Activated effector memory CD4-positive, alpha-beta T cell treated with anti-CD3 and anti-CD28 coated beads, Interleukin-2, amount 50 U/mL, for 16 hours (primary cell): Measurements from ENCODE around the gene MFRP.

Experiments
- DNase-seq: peaks from one replicate; pipeline ENCODE4 v3.0.0-alpha.2; 2020

Gene MFRP

GRCh38 chr11:119316729-119317591 lies 29.5 kb downstream of the MFRP start, which contains the start of gene MCAM:
TSS of gene MCAM (minus strand) at chr11:119317130. CDS start at chr11:119317101, 29 bp downstream.
- DNase-seq: no peak

GRCh38 chr11:119316016-119316728 lies 30.3 kb downstream of the MFRP start:
- DNase-seq: no peak

GRCh38 chr11:119315131-119316015 lies 31.1 kb downstream of the MFRP start:
- peak; percentile 83 for DNase-seq

GRCh38 chr11:119314726-119315125 lies 31.8 kb downstream of the MFRP start:
- no peak for DNase-seq

GRCh38 chr11:119310682-119311052 lies 35.8 kb downstream of the MFRP start:
- DNase-seq: no peak

- no peak for DNase-seq
Observed at GRCh38 chr11:119309953-119310681, 36.4 kb downstream of the MFRP start.

- no peak for DNase-seq
Observed at GRCh38 chr11:119309411-119309810, 37.1 kb downstream of the MFRP start.

GRCh38 chr11:119307974-119308373 lies 38.5 kb downstream of the MFRP start:
- no peak for DNase-seq

GRCh38 chr11:119307219-119307618 lies 39.3 kb downstream of the MFRP start:
- DNase-seq: no peak

GRCh38 chr11:119306373-119306890 lies 40.1 kb downstream of the MFRP start:
- DNase-seq: no peak

GRCh38 chr11:119305556-119306372 lies 40.7 kb downstream of the MFRP start:
- no peak for DNase-seq

- DNase-seq: no peak
Observed at GRCh38 chr11:119303227-119303718, 43.2 kb downstream of the MFRP start.

GRCh38 chr11:119300198-119300964 lies 46.1 kb downstream of the MFRP start:
- DNase-seq: no peak

GRCh38 chr11:119299416-119299815 lies 47.1 kb downstream of the MFRP start:
- no peak for DNase-seq

- no peak for DNase-seq
Observed at GRCh38 chr11:119298726-119299125, 47.8 kb downstream of the MFRP start.

- no peak for DNase-seq
Observed at GRCh38 chr11:119297938-119298337, 48.6 kb downstream of the MFRP start.

- DNase-seq: no peak
Observed at GRCh38 chr11:119295178-119295577, 51.3 kb downstream of the MFRP start.

- no peak for DNase-seq
Observed at GRCh38 chr11:119293461-119293860, 53.0 kb downstream of the MFRP start.

- no peak for DNase-seq
Observed at GRCh38 chr11:119290894-119291497, 55.5 kb downstream of the MFRP start.
